ENCODE results near the gene OAS2.
A peak's percentile ranks its signal among the peaks of the same experiment; 100 is the strongest.

OAS2 gene

GRCh38 chr12:112978163-112979040, at the start of gene OAS2:
OAS2 (plus strand) TSS chr12:112978519; CDS start chr12:112978609, 90 bp downstream.
- peak; percentile 87 for DNase-seq

GRCh38 chr12:112928978-112929377, 49.3 kb upstream of the OAS2 start:
- no peak for DNase-seq

GRCh38 chr12:112929715-112930114, 48.6 kb upstream of the OAS2 start:
- DNase-seq, result no peak

GRCh38 chr12:112930350-112930749, 48.0 kb upstream of the OAS2 start:
- DNase-seq, result no peak

GRCh38 chr12:112932485-112933128, 45.7 kb upstream of the OAS2 start:
- DNase-seq, result no peak

GRCh38 chr12:112933129-112933505, 45.2 kb upstream of the OAS2 start:
- no peak for DNase-seq

GRCh38 chr12:112936264-112936663, 42.1 kb upstream of the OAS2 start:
- DNase-seq, result no peak

- DNase-seq, result no peak
Measured at GRCh38 chr12:112936927-112937326, 41.4 kb upstream of the OAS2 start.

GRCh38 chr12:112937741-112938719, 40.3 kb upstream of the OAS2 start, which contains the start of gene OAS3:
OAS3 (plus strand) TSS chr12:112938474; CDS start chr12:112938531, 57 bp downstream.
- peak; percentile 68 for DNase-seq

GRCh38 chr12:112938751-112939150, 39.6 kb upstream of the OAS2 start:
- no peak for DNase-seq

GRCh38 chr12:112939761-112940381, 38.4 kb upstream of the OAS2 start:
- DNase-seq, result no peak

GRCh38 chr12:112941528-112942335, 36.6 kb upstream of the OAS2 start:
- no peak for DNase-seq

GRCh38 chr12:112942572-112942971, 35.7 kb upstream of the OAS2 start:
- no peak for DNase-seq

GRCh38 chr12:112944024-112944690, 34.2 kb upstream of the OAS2 start:
- DNase-seq, result no peak

GRCh38 chr12:112945515-112945914, 32.8 kb upstream of the OAS2 start:
- no peak for DNase-seq

GRCh38 chr12:112946236-112947000, 31.9 kb upstream of the OAS2 start:
- DNase-seq, result no peak

- no peak for DNase-seq
Measured at GRCh38 chr12:112947314-112947713, 31.0 kb upstream of the OAS2 start.

- DNase-seq, result no peak
Measured at GRCh38 chr12:112947761-112948160, 30.6 kb upstream of the OAS2 start.

- DNase-seq, result no peak
Measured at GRCh38 chr12:112948806-112949205, 29.5 kb upstream of the OAS2 start.

- no peak for DNase-seq
Measured at GRCh38 chr12:112950701-112951100, 27.6 kb upstream of the OAS2 start.
